ENCODE data around the gene CCDC158.
"Not testable (repeated sequence)": the region's sequence is repeated elsewhere in the genome, so short reads cannot be mapped to it uniquely, and the experiment has no call there.

The CCDC158 gene

DNA sequence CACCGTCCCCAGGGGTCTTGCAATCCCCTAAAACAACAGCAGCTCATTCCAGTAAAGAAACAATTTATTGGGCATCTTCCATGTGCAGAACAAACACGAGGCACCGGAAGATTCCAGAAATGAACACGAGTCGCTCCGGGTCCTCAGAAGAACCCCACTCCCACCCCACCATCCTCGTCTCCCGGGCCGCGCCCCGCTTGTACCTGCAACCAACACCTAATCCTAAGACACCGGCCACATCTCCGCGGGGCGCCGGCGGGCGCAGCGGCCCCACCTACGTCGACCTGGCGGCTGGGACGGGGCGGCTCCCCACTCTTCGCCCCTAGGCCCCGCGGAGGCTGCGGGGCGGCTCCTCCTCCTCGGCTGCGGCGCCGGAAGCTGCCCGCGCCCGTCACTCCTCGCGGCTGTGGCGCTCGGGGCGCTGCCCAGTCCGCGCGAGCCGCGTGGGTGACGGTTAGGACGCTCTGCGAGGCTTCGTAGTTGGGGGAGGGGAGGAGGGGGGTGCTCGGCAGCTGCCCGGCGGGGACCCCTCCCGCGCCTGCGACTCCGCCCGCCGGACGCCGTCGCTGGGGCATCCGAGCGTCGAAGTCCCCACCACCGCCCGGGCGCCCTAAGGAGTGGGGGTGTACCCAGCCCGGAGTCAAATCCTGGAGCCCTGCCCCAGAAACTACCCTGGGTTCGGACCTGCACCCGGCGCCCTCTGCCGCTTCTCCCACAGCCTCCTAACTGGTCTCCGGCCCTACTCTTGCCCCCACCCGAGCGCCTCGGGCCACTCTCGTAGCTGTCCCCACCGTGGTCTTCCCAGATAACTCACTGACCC is at the start of gene CCDC158:
Gene CCDC158 (minus strand): TSS at position 380 of the 820 bp plus-strand sequence. CDS start 17,934 bp downstream, outside the sequence.
- in situ Hi-C loops (cut with HindIII; ENCODE audit: low pct_unique_long_range_greater_than_20kb, low sequenced_read_pairs) = no loop called here
- peak; percentile 47 to 56 for DNase-seq (ENCODE audit: low read depth in 1 of 2, low spot score in 1 of 2)
- no peak for TF ChIP-seq JUND (IDR thresholded peaks at IDR 0.05; ENCODE audit: low read depth)

GRCh38 chr4:76470532-76470931 is 49.6 kb upstream of the CCDC158 start:
- TF ChIP-seq JUND (IDR thresholded peaks at IDR 0.05; ENCODE audit: low read depth) = no peak
- no peak for DNase-seq (ENCODE audit: low read depth in 1 of 2, low spot score in 1 of 2)
- in situ Hi-C loops (cut with HindIII; ENCODE audit: low pct_unique_long_range_greater_than_20kb, low sequenced_read_pairs) = no loop called here

- no peak for TF ChIP-seq JUND (IDR thresholded peaks at IDR 0.05; ENCODE audit: low read depth)
- in situ Hi-C loops (cut with HindIII; ENCODE audit: low pct_unique_long_range_greater_than_20kb, low sequenced_read_pairs) = no loop called here
- no peak for DNase-seq (ENCODE audit: low read depth in 1 of 2, low spot score in 1 of 2)
Observed at GRCh38 chr4:76470064-76470463, 49.1 kb upstream of the CCDC158 start.

- in situ Hi-C loops (cut with HindIII; ENCODE audit: low pct_unique_long_range_greater_than_20kb, low sequenced_read_pairs) = no loop called here
- DNase-seq (ENCODE audit: low read depth in 1 of 2, low spot score in 1 of 2) = no peak
- TF ChIP-seq JUND (IDR thresholded peaks at IDR 0.05; ENCODE audit: low read depth) = no peak
Observed at GRCh38 chr4:76463568-76463967, 42.6 kb upstream of the CCDC158 start.

DNA sequence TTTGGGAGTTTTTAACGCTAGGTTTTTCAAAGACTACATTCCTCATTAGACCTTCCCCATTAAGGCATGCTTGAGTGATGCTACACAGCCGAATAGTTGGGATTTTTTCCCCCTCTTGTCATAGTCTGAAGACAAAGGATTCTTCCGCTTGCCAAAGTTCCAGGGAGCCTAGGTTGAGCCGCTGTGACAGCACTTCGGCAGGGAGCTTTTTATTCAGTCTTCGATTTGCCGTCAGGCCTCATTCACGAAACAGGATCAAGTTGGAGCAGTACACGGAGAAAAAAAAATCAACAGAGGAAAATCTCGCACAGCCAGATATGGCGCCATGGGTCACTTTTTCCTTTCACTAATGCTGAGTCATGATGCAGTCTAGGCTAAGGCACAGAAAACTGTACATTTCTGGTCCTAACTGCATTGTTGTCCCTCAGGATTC is 38.4 kb upstream of the CCDC158 start:
- no peak for TF ChIP-seq JUND (IDR thresholded peaks at IDR 0.05; ENCODE audit: low read depth)
- DNase-seq (ENCODE audit: low read depth in 1 of 2, low spot score in 1 of 2) = no peak
- in situ Hi-C loops (cut with HindIII; ENCODE audit: low pct_unique_long_range_greater_than_20kb, low sequenced_read_pairs) = no loop called here

- in situ Hi-C loops (cut with HindIII; ENCODE audit: low pct_unique_long_range_greater_than_20kb, low sequenced_read_pairs) = no loop called here
- no peak for DNase-seq (ENCODE audit: low read depth in 1 of 2, low spot score in 1 of 2)
- no peak for TF ChIP-seq JUND (IDR thresholded peaks at IDR 0.05; ENCODE audit: low read depth)
Observed at GRCh38 chr4:76458825-76459224, 37.9 kb upstream of the CCDC158 start.

- in situ Hi-C loops (cut with HindIII; ENCODE audit: low pct_unique_long_range_greater_than_20kb, low sequenced_read_pairs) = no loop called here
- TF ChIP-seq JUND (IDR thresholded peaks at IDR 0.05; ENCODE audit: low read depth) = no peak
- no peak for DNase-seq (ENCODE audit: low read depth in 1 of 2, low spot score in 1 of 2)
Observed at GRCh38 chr4:76458297-76458696, 37.4 kb upstream of the CCDC158 start.

DNA sequence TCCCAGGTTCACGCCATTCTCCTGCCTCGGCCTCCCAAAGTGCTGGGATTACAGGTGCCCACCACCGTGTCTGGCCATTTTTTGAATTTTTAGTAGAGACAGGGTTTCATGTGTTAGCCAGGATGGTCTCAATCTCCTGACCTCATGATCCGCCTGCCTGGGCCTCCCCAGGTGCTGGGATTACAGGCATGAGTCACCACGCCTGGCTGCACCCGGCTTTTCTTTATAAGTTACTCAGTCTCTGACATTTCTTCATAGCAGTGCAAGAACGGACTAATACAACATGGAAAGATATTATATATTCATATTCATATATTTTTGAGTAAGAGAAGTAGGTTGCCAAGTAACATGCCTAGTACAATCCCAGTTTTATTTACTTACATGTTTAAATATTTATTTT is 36.9 kb upstream of the CCDC158 start:
- TF ChIP-seq JUND (IDR thresholded peaks at IDR 0.05; ENCODE audit: low read depth) = no peak
- no peak for DNase-seq (ENCODE audit: low read depth in 1 of 2, low spot score in 1 of 2)
- in situ Hi-C loops (cut with HindIII; ENCODE audit: low pct_unique_long_range_greater_than_20kb, low sequenced_read_pairs) = no loop called here

GRCh38 chr4:76454073-76454472 is 33.1 kb upstream of the CCDC158 start:
- in situ Hi-C loops (cut with HindIII; ENCODE audit: low pct_unique_long_range_greater_than_20kb, low sequenced_read_pairs); DNase-seq (ENCODE audit: low read depth in 1 of 2, low spot score in 1 of 2): not testable (repeated sequence)

DNA sequence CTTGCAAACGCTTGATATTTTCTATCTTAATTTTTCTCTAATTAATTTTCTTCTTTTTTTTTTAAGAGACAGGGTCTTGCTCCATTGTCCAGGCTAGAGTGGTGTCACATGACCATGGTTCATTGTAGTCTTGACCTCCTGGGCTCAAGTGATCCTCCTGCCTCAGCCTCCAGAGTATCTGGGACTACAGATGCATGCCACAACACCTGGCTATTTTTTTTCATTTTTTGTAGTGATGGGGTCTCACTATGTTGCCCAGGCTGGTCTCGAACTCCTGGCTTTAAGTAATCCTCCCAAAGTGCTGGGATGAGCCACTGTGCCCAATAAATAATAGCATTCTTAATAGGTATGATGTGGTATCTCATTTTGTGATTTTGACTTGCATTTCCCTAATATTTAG is 32.3 kb upstream of the CCDC158 start:
- no peak for TF ChIP-seq JUND (IDR thresholded peaks at IDR 0.05; ENCODE audit: low read depth)
- DNase-seq (ENCODE audit: low read depth in 1 of 2, low spot score in 1 of 2) = no peak
- in situ Hi-C loops (cut with HindIII; ENCODE audit: low pct_unique_long_range_greater_than_20kb, low sequenced_read_pairs) = no loop called here

- in situ Hi-C loops (cut with HindIII; ENCODE audit: low pct_unique_long_range_greater_than_20kb, low sequenced_read_pairs) = no loop called here
- no peak for TF ChIP-seq JUND (IDR thresholded peaks at IDR 0.05; ENCODE audit: low read depth)
- no peak for DNase-seq (ENCODE audit: low read depth in 1 of 2, low spot score in 1 of 2)
Observed at GRCh38 chr4:76449833-76450232, 28.9 kb upstream of the CCDC158 start.

DNA sequence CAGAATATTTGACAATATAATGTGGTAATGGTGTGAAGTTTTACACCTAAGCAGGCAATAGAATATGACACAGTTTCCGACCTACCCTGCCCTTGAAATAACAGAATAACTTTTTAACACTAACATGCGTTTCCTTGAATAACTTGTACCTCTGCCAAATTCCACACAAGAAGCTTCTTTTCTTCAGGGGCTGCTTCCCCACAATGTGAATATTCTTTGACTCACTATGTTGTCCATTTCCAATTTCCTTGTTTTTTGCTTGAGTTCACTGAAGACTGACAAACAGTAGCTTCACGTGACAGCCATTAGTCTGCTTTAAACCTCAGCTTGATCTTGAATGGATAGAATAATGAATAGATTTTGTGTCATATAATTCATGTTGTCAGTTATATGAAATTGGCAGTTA is 28.4 kb upstream of the CCDC158 start:
- TF ChIP-seq JUND (IDR thresholded peaks at IDR 0.05; ENCODE audit: low read depth) = no peak
- DNase-seq (ENCODE audit: low read depth in 1 of 2, low spot score in 1 of 2) = no peak
- in situ Hi-C loops (cut with HindIII; ENCODE audit: low pct_unique_long_range_greater_than_20kb, low sequenced_read_pairs) = no loop called here

DNA sequence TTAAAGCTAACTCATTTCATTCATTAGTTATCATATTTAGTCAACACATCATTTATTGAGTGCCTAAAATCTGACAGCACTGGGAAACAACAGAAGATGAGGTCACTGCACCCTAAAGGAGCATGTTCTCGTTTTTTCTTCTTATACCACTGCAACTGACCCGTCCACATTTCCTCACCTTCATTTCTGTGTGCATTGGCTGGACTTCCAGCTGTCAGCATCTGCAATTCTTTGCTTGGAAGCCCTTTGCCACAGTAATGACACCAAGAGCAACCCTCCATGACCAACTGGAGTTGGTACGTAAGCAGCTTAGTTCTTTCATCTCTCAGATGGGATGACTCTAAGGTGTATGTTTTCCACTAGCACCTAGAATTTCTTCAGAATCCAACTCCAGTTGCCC is 27.3 kb upstream of the CCDC158 start:
- no peak for DNase-seq (ENCODE audit: low read depth in 1 of 2, low spot score in 1 of 2)
- in situ Hi-C loops (cut with HindIII; ENCODE audit: low pct_unique_long_range_greater_than_20kb, low sequenced_read_pairs) = no loop called here
- TF ChIP-seq JUND (IDR thresholded peaks at IDR 0.05; ENCODE audit: low read depth) = no peak

DNA sequence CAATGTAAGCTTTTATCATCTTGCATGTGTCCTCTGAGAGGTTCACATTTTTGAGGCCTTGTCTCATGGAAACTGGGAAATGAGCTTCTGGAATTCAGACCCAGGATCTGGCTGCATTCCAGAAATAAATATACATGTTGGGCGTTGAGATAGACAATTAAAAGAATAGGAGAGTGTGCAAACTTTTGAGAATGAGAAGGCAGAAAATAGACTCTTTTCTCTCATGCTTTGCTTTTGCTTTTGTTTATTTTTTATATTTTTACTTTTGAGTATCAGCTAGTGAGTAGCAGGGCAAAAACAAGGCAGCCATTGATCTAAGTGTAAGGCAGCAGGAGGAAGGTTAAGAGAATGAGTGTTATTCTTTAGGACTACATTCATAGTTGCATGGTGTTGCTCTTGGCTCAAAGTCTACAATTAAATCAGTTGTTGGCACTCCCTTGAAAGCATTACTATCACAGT is 26.5 kb upstream of the CCDC158 start:
- in situ Hi-C loops (cut with HindIII; ENCODE audit: low pct_unique_long_range_greater_than_20kb, low sequenced_read_pairs) = no loop called here
- no peak for TF ChIP-seq JUND (IDR thresholded peaks at IDR 0.05; ENCODE audit: low read depth)
- no peak for DNase-seq (ENCODE audit: low read depth in 1 of 2, low spot score in 1 of 2)
